ENCODE measurements around the gene DPEP2.
"Not testable (repeated sequence)": the region's sequence is repeated elsewhere in the genome, so short reads cannot be mapped to it uniquely, and the experiment has no call there.

DPEP2 gene

GRCh38 chr16:68005211-68005610 lies 5.9 kb upstream of the DPEP2 start:
- no peak for DNase-seq

DNA sequence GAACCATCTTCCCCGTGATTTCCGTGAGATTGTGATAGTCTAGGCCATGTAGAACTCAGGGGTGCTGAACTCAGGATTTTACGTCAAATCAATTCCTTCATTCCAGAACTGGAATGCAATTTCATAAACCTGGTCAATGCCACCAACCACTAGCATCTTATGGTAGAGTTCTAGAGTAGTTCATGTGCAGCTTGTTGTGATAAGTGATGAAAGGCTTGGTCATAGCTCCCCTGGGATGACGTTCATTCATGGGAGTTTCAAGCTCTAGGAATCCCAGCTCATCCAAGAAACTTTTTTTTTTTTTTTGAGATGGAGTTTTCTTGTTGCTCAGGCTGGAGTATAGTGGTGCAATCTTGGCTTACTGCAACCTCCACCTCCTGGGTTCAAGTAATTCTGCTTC lies 3.7 kb upstream of the DPEP2 start:
- no peak for DNase-seq

DNA sequence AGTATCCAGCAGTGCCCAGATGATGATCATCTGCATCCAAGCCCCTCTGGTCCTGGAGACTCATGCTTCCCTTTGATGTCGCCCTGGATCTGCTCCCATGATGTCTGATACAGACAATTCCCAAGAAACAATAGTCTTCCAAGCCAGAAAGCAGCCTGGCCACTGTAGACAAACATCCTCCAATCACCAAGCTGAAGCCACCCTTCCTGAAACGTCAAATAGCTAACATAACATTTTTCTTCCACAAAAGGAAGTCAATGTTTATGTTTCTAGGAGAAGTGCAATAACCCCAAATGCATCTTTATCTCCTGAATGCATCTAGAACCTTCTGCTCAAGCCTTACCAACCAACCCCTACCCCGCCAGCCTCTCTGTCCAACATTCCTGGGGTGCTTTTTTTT lies 1.2 kb upstream of the DPEP2 start:
- no peak for DNase-seq

DNA sequence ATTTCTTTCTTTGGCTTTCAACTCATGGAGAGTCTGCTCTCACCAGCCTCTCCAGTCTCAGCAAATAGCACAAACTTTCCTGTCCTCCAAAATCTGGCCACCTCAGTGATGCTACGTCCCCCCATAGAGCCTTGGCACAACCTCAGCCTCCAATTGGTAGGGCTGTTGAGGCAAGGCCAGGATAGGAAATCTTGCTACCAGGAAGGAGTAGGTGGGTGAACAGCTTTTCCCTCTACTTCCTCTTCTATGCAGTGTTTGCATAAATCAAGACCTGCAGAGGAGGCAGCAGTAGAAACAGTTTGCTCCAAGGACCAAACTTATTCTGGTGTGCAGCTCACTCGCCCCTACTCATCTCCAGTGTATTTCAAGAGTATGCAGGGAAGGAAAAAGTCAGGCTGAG lies 701 bp upstream of the DPEP2 start:
- DNase-seq = peak; percentile 42

DNA sequence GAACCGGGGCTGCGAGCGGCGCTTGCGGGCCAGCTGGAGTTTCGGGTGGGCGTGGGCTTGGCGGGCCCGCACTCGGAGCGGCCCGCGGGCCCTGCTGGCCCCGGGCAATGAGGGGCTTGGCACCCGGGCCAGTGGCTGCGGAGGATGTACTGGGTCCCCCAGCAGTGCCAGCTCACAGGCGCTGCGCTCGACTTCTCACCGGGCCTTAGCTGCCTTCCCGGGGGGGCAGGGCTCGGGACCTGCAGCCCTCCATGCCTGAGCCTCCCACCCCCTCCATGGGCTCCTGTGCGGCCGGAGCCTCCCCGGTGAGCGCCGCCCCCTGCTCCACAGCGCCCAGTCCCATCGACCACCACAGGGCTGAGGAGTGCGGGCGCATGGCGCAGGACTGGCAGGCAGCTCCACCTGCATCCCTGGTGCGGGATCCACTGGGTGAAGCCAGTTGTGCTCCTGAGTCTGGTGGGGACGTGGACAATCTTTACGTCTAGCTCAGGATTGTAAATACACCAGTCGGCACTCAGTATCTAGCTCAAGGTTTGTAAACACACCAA lies 979 bp downstream of the DPEP2 start:
- not testable (repeated sequence) for DNase-seq

DNA sequence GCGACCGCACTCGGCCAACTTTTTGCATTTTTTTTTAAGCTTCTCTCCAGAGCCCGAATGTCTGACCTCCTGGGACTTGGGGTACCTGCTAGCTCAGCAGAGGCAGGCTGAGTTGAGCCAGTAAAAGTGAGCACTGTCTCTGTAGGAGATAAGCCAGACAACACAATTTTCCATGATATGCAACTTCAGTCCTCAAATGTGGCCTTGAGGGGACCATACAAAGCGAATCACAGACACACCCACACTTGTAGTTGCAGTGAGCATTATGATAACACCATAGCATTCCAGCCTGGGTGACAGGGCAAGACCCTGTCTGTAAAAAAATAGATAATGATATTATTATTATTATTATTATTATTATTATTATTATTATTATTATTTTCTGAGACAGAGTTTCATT lies 2.6 kb downstream of the DPEP2 start:
- no peak for DNase-seq

GRCh38 chr16:67995423-67995822 lies 3.9 kb downstream of the DPEP2 start:
- peak; percentile 63 for DNase-seq

GRCh38 chr16:67994040-67994408 lies 5.3 kb downstream of the DPEP2 start:
- DNase-seq = not testable (repeated sequence)

DNA sequence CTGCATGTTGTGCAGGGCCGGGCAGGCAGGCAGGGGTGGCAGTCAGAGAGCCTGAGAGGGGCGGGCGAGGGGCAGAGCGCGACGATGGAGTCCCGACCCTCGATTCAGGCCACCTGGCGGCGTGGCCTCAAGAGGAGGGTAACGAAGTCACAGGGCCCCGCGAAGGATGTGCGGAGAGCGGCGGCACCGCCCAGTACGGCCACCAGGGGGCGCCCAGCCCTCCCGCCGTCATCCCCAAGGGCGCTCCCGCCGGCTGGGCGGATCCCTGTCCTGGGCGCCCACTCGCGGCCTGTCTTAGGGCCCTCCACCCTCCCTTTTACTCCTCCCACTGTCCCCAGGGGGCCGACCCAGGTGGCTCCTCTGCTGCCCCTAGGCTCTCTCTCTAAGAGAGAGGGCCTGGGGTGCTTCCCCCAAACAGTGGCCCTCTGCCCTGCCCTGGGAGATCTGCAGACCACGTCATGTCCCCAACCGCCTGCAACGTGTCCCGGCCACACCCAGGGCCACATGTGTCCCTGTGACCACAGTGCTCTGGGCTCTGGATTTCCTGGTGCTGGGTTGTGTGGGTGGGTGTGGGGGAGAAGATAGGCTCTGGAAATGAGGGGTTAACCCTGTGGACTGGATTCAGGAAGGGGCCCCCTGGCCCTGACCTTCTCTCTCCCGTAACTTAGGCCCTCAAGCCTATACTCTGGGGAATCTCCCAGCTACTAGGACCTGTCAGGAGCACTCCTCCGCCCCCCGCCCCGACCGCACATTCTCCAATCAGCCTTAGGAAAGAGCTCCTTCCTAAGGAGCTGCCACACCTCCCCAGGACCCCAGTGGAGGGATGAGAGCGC lies 5.9 kb downstream of the DPEP2 start:
- DNase-seq = peak; percentile 88

DNA sequence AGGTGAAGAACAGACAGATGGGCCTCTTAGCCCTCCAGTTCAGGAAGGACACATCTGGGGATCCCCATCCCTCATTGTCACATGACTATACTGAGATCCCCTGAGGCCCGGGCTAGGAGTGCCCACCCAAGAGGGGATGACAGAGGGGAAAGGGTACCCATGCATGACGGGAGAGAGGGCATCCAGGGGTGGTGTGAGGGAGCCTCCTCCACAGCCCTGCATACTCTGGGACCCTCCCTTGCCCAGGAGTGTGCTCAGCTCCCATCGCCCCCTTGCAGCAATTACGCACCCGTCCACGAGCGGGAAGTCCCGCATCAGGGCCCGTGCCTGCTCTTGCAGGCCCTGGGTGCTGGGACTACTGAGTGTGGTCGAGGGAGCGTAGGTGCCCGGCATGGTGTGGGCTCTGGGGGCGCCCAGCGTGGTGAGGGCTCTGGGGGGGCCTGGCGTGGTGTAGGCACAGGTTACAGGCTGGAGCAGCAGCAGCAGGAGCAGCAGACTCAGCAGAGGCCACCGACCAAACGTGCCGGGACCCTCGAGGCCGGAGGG lies 6.5 kb downstream of the DPEP2 start:
- DNase-seq = no peak

- DNase-seq = no peak
These were observed 9.3 kb downstream of the DPEP2 start for GRCh38 chr16:67990018-67990386.

GRCh38 chr16:67989322-67990017 lies 9.8 kb downstream of the DPEP2 start:
- DNase-seq = no peak

- DNase-seq = no peak
These were observed 10.6 kb downstream of the DPEP2 start for GRCh38 chr16:67988675-67989074.

GRCh38 chr16:67987460-67988160 lies 11.7 kb downstream of the DPEP2 start:
- no peak for DNase-seq

GRCh38 chr16:67986949-67987348 lies 12.3 kb downstream of the DPEP2 start:
- no peak for DNase-seq

GRCh38 chr16:67982011-67982696 lies 17.1 kb downstream of the DPEP2 start:
- DNase-seq = no peak

DNA sequence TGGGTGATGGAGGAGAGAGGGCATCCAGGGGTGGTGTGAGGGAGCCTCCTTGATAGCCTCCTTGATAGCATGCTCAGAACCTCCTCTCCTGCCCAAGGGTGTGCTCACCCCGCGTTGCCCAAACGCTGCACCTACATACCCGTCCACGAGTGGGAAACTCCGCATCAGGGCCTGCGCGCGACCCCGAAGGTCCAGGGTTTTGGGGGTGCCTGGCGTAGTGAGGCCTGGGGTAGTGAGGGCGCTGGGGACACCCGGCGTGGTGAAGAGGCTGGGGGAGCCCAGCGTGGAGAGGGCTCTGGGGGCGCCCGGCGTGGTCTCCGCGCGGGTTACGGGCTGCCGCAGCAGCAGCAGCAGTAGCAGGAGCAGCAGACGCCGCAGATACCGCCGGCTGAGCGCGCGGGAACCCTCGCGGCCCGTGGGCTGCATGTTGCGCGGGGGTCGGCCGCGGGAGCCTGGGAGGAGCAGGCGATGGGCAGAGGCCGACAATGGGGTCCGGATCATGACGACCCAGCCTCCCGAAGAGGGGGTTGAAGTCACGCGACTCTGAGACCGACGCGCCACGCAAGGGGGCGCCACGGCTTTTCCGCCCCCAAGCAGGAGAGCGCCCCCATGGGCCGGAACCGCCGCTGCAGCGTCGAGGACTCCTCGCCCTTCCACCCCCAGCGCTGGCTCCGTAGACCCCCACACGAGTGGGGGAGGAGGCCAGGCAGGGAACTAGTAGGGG lies 19.2 kb downstream of the DPEP2 start, which contains the start of gene DPEP3:
Gene DPEP3 (minus strand): TSS at position 545 of the 724 bp plus-strand sequence. CDS start 119 bp downstream, at position 426.
- peak; percentile 11 for DNase-seq

DNA sequence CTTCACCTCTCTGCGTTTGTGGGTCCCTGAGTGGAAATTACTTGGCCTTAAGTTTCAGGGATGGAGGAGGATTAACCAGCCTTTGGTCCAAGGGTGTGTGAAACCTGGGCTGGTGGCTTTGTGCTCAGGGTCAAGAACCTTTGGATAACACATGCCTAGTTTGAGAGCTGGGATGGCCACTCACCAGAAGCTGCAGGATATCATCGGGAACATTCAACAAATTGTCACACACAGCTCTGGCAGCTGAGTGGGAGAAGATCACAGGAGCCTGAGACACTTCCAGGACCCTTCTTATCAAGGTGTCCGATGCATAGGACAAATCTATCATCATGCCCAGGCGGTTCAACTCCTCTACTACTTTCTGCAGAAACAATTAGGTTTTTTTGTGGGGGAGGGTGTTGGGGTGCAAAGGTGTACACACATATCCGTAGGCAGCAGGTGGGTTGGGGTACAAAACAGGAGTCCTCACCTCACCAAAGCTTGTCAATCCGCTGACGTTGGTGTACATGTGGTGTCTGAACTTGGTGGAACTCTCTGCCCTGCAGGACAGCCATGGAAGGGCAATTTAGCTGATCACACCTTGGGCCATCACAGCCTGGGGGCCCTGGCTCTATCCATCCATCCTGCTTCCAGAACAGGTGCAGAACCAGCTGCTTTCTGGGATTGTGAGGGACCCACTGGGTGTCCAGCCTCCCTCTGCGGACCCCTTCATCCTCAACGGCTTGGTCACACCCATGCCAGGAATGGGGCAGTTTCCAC lies 21.6 kb downstream of the DPEP2 start:
- no peak for DNase-seq

- no peak for DNase-seq
These were observed 22.3 kb downstream of the DPEP2 start for GRCh38 chr16:67977005-67977404.

DNA sequence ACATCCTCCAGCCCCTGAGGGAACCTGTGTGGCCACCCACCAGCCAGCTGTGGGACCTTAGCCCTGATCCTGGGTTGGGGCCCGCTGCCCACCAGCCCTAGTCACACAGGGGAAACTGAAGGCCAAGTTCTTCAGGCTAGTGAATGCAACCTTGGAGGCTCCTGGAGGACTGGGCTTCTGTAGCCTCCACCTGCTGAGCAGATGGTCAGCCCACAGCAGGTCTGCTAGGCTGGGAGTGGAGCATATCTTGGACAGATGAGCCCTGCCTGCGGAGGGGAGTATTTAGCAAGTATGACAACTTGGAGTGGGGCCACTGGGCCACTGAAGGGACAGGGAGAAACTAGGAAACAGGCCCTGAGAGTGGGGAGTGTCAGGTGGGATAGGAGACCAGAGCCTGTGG lies 23.1 kb downstream of the DPEP2 start:
- no peak for DNase-seq
